Stimulated activated CD8-positive, alpha-beta memory T cell treated with anti-CD3 and anti-CD28 coated beads, Interleukin-4, amount 100 ng/mL, for 48 hours (primary cell): ENCODE measurements around the gene SPTLC1.
"Not testable (repeated sequence)": the region's sequence is repeated elsewhere in the genome, so short reads cannot be mapped to it uniquely, and the experiment has no call there.

Experiments
- DNase-seq: peaks from one replicate; pipeline ENCODE4 v3.0.0-alpha.2; 2020

Gene SPTLC1

GRCh38 chr9:92029553-92029952 lies 85.7 kb downstream of the SPTLC1 start:
- no peak for DNase-seq

DNA sequence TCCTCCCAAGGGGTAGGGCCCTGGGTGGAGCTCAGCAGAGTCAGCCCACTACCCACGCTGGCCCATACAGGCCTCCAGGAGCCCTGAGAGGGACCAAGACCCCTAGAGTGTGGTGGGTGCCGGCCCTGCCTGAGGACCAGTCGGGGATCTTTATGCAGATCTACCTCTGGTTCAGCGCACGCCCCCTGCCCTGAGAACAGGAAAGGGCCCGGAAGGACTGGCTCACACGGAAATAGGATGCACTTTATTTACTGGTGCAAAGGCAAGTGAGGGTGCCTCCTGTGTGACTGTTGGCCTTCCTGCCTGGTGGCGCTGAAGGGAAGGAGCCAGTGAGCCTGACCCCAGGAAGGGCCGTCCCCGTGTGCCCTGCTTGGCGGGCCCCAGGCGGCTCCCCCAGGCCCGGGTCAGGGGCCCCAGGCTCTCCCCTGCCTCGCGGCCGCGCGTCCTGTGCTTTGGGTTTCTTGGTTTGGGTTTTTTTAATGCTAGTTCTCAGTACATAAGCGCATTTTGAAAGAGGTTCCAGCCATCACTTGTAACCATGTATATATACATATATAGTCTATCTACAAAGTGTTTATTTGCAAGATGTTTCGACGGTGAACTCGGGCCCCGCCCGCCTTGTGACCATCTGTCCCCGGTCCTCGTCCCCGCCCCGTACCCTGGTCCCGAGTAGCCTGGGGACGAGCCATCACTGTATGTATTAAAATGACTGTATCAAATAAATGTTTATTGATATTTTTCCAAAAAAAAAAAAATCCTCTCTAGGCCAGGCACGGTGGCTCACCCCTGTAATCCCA lies 88.8 kb downstream of the SPTLC1 start:
- DNase-seq: no peak

GRCh38 chr9:92021785-92022541 lies 93.2 kb downstream of the SPTLC1 start:
- DNase-seq: not testable (repeated sequence)

GRCh38 chr9:92019658-92020057 lies 95.6 kb downstream of the SPTLC1 start:
- no peak for DNase-seq

DNA sequence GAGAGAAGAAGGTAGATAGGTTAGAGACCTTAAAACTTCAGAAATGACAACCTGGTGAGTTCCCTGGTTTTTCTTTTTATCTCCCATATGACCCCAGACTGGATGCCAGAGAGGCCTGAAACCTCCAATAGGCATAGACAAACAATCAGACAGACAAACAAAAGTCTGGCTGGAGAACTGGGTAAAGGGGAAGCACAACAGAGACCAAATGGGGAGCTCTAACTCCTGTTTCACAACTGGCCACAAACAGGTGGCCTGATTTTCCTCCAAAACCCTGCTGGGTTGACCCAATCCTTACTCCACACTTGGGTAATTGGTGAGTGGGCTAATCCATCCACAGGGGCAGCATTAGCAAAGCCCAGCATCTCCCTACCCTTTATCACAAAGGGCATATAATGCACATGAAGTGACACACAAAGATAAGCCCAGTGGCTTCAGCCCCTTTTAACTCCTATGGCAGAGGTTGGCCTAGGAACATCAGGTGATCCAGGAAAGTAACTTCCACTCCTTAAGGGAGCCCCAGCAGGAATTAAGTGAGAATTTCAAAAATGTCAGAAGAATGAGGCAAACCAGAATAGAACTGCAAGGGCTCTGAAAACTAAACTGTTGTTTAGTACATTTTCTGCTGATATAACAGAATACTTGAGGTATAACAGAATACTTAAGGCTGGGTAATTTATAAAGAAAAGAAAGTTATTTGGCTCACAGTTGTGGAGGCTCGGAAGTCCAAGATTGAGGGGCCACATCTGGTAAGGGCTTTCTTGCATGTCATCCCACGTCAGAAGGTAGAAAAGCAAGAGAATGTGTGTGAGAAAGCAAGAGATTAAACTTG lies 104.3 kb downstream of the SPTLC1 start:
- DNase-seq: no peak

- DNase-seq: not testable (repeated sequence)
Observed at GRCh38 chr9:92010253-92010652, 105.0 kb downstream of the SPTLC1 start.

GRCh38 chr9:92008041-92008440 lies 107.2 kb downstream of the SPTLC1 start:
- no peak for DNase-seq

DNA sequence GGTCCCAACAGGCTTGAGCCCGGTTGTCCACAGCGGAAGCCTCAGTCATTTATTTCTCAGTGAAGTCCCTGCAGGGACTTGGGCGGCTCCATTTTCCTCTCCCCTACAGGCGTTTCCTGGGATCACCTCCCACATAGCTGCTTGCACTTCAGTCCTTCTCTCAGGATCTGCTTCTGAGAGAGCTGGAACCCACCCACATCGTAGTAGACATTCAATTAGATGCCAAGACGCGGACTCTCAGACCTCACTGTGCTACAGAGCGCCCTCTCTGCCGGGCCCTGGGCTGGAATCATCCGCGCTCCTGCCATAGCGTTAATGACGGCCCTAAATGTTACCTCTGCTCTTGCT lies 111.2 kb downstream of the SPTLC1 start:
- DNase-seq: no peak

DNA sequence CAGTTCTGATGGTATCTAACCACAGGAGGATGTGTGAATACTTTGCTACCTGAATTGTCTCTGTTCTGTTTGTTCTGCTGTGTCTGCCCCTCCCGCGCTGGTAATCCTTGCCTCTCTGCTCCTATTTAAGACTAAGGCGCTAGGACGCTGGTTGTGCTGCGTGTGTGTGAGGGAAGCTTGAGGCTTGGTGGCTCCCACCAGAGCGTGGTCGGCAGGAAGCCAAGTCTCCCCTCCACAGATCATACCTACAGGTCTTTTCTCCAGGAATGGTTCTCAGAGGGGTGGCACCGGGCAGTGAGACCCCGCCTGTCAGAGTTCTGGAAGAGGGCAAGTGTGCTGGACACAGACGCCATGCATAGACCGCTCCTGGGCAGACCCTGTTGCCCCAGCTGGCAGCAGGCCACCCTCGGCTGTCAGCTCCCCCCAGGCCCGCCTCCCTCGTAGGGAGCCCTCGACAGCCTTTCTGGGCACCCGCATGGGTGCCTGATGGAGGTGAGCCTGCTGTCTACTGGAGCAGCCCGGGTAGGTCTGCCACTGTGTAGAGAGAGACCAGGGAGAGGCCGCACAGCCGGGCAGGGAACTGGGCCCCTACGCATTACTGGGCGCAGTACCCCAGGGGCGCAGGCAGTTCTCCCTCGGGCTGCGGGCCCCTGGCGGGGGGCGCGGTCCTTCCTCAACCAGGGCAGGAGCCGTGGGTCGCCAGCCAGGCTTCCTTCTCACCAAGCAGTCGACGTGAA lies 111.7 kb downstream of the SPTLC1 start:
- no peak for DNase-seq

DNA sequence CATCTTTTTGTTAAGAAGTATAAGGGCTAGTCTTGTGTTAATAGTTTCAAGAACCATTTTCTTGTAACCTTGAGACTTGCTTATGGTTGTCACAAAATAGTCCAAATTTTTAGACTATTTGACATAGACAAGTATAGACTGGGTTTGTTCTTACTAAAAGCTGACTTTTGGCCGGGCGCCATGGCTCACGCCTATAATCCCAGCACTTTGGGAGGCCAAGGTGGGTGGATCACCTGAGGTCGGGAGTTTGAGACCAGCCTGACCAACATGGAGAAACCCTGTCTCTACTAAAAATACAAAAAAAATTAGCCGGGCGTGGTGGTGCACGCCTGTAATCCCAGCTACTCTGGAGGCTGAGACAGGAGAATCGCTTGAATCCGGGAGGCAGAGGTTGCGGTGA lies 113.3 kb downstream of the SPTLC1 start:
- not testable (repeated sequence) for DNase-seq

DNA sequence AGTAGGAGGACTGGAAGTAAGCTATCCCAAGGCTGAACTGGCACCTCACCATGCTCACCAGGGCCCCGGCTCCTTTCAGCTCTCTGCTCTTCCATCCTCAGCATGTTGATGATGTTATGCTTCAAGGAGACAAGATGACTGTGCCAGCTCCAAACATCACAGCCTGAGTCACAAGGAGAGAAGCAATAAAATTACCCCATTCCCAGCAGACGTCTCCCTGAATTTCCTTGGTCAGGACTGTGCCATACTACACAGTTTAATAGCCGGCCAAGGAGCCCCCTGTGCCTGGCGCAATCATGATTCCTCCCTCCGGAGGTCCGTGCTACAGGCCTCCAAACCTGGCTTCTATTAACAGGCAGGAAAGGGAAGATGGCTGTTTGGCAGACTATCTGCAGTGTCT lies 114.0 kb downstream of the SPTLC1 start:
- no peak for DNase-seq

GRCh38 chr9:91995000-91995655 lies 120.1 kb downstream of the SPTLC1 start:
- no peak for DNase-seq

GRCh38 chr9:91994422-91994821 lies 120.8 kb downstream of the SPTLC1 start:
- no peak for DNase-seq

DNA sequence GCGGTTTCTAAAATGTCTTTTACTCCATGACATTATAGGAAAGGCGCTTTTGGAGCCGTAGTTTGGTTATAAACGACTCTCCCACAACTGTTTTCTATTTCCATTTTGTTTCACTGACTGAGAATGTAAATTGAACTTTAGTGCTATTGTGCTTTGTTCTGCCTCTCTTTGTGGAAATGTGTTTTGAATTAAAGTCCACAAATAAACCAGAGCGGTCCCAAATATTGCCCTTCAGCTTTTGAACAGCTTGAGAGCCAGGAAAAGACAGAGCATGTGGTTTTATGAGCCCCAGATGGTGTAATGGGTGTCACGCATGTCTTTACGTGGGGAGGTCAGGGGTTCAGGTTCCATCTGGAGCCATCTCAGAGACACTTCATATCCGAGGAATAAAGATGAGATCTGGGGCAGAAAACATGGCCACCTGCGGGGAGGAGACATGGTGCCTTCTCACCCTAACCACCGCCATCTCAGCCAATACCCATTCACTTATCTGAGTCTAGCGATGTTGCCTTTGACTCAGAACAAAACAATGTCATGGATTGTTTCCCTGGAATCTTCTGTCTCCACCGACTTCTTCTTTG lies 122.7 kb downstream of the SPTLC1 start:
- no peak for DNase-seq

DNA sequence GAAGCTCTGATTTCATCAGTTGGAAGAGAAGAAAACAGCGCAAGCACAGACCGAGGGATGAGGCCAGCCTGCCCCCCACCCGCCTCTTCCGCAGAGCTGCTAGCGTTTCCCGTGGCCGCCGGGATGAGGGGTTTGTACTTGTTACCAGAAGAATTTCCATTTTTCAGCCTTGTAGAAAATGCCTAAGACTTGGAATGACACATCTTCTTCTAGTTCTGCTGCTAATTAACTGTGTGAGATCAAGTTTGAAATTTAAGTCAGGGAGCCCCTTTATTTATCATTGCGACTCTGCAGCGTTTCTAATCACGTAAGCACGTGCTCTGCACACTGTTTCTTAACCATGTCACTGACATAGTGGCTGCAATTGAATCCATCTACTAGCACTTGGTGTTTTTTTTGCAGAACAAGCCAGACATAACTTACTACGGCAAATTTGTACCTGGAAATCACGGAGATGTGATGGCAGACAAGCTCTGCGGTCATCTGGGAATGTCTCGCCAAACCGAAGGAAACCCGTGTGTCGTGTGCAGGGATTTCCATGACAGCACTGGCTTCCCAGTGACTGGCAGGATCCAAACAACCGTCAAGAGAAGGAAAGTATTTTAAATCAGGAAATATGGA lies 123.4 kb downstream of the SPTLC1 start:
- no peak for DNase-seq

- DNase-seq: no peak
Observed at GRCh38 chr9:91986248-91986647, 129.0 kb downstream of the SPTLC1 start.

- no peak for DNase-seq
Observed at GRCh38 chr9:91985692-91986091, 129.5 kb downstream of the SPTLC1 start.
